Measurements from ENCODE around the gene RASGRF1.
"Not testable (repeated sequence)": the region's sequence is repeated elsewhere in the genome, so short reads cannot be mapped to it uniquely, and the experiment has no call there.

RASGRF1 gene

DNA sequence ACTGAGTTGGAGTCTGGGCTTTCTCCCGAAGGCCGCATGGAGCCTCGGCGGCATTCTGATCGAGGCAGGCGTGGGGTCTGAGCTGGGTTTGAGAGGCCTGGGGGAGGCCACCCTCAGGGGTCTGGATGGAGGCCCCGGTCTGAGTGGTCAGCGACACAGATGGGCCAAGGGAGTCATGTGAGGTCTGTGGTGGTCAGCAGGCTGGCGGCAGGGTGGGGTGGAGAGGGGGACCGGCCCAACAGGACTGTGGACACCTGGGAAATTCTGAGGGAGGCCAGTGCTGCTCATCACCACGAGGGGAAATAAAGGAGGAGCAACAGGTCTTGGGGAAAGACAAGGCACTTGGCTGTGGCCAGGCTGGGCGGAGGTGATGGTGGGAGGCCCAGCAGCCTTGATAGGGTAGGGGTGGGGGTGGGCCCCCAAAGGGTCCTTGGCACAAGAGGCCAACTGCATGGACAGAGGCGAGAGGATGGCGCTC is 161.9 kb downstream of the RASGRF1 start:
- DNase-seq: no peak

DNA sequence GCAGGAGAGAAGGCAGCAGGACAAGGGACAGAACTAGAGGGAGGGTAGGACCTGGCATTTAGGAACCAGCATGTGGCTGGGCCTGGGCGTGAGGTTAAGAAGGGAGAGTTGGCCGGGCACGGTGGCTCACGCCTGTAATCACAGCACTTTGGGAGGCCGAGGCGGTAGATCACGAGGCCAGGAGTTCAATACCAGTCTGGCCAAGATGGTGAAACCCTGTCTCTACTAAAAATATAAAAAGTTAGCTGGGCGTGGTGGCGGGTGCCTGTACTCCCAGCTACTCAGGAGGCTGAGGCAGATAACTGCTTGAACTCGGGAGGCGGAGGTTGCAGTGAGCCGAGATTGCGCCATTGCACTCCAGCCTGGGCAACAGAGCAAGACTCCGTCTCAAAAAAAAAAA is 162.4 kb downstream of the RASGRF1 start:
- not testable (repeated sequence) for DNase-seq

DNA sequence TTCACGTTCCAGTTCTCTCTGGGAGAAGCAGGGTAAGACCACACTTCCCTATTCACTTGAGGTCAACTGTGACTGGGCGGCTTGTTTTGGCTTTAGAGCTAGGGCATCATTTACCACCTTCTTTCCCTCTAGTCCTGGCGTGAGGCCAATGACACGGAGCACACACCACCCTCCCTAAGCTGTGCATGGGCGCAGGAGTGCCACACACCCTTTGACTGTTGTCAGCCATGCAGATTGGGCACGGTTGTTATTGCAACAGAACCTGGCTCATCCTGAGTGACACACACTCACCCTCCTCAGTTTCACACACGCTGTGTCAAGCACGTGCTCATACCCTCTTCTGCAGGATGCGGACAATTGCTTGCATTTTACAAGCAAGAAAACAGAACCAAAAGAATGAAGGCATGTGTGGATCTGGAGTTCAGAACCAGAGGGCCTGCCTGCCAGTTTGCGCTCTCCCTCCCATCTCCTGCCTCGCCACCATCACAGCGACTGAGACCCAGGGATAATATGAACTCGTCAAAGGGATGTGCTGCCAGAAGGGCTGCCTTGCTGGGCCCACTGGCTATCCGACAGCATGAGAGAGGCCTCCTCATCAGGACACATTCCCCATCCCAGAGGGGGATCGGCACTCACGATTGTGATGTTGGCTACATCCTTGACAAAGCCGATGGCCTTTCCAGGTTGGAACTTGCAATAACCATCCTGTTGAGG is 163.3 kb downstream of the RASGRF1 start:
- DNase-seq: no peak

- no peak for DNase-seq
These were observed 164.4 kb downstream of the RASGRF1 start for GRCh38 chr15:78925956-78926743.

DNA sequence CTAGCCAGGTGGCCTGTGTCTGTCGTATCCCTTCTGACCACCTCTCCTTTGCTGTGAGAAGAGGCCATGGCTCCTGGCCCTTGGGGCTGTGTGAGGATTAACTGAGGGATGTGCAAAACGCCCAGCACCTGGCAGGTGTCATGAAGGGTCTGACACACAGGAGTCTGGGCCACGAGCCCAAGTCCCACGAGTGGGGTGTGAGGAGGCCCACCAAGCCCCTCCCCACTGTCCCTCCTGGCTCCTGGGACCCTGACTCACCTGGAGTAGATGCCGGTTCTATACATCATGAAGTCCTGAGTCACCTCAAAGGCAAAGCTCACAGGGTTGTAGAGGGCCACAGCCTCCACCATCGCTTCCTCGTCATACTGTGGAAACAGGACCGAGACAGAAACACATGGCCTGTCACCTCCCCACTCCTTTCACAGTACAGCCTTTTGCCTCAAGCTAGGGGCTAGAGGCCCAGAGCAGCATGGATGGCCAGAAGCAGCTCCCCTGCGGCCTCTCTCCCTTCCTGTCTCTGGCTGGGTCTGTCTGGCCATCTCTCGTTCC is 165.4 kb downstream of the RASGRF1 start:
- no peak for DNase-seq

DNA sequence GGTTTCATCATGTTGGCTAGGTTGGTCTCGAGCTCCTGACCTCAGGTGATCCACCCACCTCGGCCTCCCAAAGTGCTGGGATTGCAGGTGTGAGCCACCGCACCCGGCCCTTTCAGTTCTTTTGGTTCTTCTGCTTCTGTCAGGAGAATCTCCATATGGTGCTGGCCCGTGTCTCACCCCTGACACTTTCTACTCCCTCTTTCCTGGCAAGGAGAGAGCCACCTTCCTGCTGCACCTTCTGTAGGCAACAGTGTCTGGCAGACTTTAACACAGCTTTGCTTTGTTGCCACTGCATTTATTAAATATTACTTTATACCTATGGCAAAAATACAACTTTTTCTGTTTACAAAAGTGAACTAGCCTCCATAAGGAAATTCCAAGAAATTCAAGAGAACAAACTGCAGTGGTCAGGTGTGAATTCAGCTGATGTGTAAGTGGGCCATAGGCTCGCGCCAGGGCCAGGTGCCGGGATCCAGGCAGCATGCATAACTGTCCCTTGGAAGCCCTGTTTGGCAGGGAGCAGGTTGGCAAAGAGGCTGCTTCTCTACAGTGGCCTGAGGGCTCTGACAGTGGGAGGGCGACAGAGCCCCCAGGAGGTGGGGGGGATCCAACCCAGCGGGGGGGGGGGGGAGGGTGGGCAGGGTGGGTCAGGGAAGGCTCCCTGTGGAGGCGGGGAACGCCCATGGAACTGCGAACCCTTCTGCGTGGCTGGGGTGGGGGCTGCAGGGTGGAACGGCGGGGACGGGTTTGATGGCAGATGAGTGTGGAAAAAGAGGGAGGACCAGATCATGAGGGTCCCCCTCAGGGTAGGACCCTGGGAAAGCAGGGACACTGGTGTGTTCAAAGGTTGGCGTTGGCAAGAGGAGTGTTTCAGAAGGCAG is 166.9 kb downstream of the RASGRF1 start:
- DNase-seq: no peak

DNA sequence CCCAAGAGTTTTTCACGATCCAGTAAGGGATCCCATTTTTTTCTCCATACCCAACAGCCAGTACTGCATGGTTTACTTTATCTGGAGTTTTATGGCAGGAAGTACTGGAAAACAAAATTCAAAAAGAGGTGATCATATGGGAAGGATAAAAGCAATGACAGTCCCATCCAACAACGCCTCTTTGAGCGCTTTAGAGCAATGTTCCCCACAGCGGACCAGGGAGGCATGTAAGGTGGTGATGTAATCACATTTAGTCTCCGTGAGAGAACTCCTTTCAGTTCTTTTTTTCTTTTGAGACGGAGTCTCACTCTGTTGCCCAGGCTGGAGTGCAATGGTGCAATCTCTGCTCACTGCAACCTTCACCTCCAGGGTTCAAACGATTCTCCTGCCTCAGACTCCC is 167.6 kb downstream of the RASGRF1 start:
- DNase-seq: no peak

- peak; percentile 77 for DNase-seq
These were observed 168.1 kb downstream of the RASGRF1 start for GRCh38 chr15:78922527-78922926.

DNA sequence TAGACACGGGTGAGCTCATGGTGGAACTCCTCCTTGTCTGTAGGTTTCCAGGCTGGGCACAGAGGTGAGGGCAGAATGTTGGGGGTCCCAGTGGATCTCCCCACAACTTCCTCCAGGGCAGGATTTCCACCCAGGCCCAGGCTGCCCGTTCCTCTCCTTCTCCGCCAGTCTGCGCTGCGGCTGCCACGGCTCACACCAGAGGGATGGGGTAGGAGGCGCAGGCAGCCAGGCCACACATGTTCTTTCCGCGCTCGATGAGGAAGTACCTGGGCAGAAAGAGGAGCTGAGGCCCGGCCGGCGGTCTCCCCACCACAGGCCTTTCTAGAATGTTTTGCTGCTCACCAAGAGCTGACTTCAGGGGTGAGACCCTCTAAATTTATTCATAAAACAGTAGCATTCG is 168.6 kb downstream of the RASGRF1 start:
- DNase-seq: no peak

GRCh38 chr15:78921517-78921916 is 169.1 kb downstream of the RASGRF1 start:
- DNase-seq: no peak

GRCh38 chr15:78917888-78918287 is 172.7 kb downstream of the RASGRF1 start:
- DNase-seq: no peak

DNA sequence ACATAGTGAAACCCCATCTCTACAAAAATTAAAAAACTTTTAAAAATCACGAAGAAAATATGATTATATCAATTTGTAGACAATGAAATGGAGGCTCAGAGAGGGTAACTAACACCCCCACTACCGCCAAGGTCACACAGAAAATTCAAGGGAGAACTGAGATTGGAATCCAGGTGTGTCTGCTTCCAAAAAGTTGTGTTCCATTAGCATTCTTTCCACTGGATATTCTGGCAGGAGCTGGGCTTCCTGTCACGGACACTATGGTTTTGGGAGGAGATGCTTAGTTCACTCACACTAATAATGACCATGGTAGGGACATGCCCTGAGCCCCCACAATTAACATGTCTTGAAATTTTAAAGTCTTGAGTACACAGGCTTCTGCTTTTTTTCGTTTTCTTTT is 174.5 kb downstream of the RASGRF1 start:
- no peak for DNase-seq

DNA sequence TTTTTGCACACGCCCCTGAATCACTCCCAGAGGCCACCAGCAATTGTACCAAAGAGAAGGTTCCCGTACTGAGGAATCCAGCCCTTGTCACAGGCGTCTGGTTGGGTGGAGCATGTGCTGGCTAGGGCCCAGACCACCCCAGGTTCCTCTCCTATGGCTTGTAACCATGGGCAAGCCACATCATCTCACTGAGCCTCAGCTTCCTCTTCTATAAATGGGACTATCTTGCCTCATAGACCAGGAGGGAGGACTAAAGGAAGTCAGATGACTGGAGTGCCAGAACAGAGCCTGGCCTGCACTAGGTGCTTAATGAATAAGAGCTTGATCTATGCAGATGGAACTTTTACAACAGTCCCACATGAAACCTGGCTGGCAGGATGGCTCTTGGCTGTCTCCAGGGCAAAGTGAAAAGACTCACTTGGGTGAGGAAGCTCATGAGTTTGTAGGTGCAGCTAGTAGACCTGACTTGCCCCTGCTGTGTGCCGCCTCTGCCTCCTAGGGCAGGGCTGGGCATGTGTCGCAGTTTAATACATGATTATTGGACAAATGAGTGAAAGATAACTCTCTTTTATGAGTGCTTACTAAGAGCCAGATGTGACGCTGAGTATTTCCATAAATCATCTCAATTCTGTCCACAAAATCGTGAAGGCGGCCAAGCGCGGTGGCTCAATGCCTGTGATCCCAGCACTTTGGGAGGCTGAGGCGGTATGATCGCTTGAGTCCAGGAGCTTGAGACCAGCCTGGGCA is 175.1 kb downstream of the RASGRF1 start:
- DNase-seq: no peak

DNA sequence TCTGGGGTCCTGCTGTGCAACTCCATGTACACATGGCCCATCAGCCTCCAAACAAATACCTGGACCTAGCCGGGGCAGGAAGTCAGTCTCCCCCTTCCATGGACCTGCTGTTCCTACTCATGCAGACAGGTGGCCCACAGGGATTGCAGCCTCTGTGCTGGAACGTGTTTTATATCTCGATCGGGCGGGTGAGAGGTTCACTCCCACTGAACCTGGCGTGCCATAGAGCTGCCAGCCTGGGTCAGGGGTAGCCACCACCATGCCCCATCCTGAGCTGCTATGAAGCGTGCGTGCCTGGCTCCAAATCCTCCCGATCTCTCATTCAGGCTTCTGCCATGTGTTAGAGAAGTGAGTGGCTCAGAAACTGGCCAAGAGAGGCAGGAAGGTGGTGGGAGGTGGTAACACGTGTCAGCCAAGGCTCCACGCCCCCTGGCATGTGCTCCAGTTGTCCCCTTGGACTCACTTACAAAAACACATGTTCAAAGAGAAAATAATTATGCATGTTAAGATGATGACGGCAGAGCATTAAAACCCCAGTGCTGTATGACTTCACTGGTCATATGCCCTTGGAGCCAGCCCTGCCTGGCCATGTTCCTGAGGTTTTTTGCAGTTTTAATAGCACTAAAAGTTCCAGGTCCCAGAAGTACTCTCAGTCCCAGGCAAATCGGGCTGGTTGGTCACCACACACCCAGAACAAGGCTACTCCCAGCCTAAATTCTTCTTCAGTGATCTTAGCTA is 176.4 kb downstream of the RASGRF1 start:
- no peak for DNase-seq

DNA sequence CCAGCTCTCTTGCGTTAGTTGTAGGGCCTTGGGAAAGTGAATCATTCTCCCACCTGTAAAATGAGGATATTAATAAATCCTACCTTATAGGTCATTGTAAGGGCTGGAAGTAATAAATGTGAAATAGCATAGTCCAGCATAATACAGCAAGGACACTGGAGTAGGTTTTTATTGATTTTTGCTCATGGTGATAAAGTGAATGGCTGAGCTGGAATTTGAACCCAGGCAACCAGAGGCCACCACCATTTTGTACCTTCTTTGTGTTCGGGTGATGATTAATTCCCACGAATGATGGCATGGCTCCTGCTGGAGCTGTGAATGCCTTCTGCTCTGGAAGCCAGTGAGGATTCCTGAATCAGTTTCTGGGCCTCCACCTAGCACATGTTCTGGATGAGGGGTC is 177.6 kb downstream of the RASGRF1 start:
- no peak for DNase-seq

DNA sequence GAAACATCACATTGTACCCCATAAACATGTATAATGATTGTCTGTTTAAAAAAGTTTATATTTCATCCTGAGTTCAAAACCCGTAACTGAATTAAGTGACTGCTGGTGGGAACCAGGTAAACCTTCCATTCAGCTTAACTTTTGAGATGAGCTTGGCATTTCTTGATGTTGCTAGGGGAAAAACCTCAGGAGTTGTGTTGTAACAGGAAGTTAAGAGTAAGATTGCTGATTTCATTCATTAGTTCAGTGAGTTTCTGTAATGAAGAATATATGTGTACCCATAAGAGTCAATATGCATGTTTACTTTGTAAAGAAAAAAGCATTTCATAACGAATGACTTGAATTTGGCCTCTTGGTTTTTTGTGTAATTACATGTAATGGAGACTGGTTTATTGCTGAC is 178.3 kb downstream of the RASGRF1 start:
- DNase-seq: no peak

- no peak for DNase-seq
These were observed 180.3 kb downstream of the RASGRF1 start for GRCh38 chr15:78910271-78910670.
